ENCODE measurements around the gene FAM53C. TPM values are rescaled to one million over a fixed set of nuclear protein-coding genes. Genes with fewer than 3 reads are reported as not detected.

The FAM53C gene
- total RNA-seq, 4 donors from 2014 or later = 17.9 to 21.4 (median 18.5) TPM

- no peak for TF ChIP-seq CTCF (IDR thresholded peaks at IDR 0.05; ENCODE audit: low read depth)
Measured at GRCh38 chr5:138352071-138352721, 14.1 kb downstream of the FAM53C start, which contains the start of gene KDM3B. Gene KDM3B, plus strand, starts transcription at chr5:138352685. Its CDS starts 111 bp downstream, at chr5:138352796.

GRCh38 chr5:138352722-138353559, 14.9 kb downstream of the FAM53C start:
- no peak for TF ChIP-seq CTCF (IDR thresholded peaks at IDR 0.05; ENCODE audit: low read depth)

- TF ChIP-seq CTCF (IDR thresholded peaks at IDR 0.05; ENCODE audit: low read depth) = no peak
Measured at GRCh38 chr5:138353560-138354080, 15.6 kb downstream of the FAM53C start.

- TF ChIP-seq CTCF (IDR thresholded peaks at IDR 0.05; ENCODE audit: low read depth) = no peak
Measured at GRCh38 chr5:138354387-138354786, 16.3 kb downstream of the FAM53C start.

GRCh38 chr5:138354926-138355378, 16.9 kb downstream of the FAM53C start:
- TF ChIP-seq CTCF (IDR thresholded peaks at IDR 0.05; ENCODE audit: low read depth) = no peak

GRCh38 chr5:138359621-138360020, 21.6 kb downstream of the FAM53C start:
- TF ChIP-seq CTCF (IDR thresholded peaks at IDR 0.05; ENCODE audit: low read depth) = no peak

GRCh38 chr5:138360941-138361452, 22.9 kb downstream of the FAM53C start:
- no peak for TF ChIP-seq CTCF (IDR thresholded peaks at IDR 0.05; ENCODE audit: low read depth)
